GM21381 (cell line): ENCODE results near the gene ARNT2.

Experiments
- ATAC-seq: cut with Tn5 transposase; IDR thresholded peaks from one replicate; pipeline ENCODE4 v1.9.1; 2021; ENCODE audit warnings: mild to moderate bottlenecking, moderate library complexity; ENCODE audit not compliant: unreplicated experiment

ARNT2 gene

DNA sequence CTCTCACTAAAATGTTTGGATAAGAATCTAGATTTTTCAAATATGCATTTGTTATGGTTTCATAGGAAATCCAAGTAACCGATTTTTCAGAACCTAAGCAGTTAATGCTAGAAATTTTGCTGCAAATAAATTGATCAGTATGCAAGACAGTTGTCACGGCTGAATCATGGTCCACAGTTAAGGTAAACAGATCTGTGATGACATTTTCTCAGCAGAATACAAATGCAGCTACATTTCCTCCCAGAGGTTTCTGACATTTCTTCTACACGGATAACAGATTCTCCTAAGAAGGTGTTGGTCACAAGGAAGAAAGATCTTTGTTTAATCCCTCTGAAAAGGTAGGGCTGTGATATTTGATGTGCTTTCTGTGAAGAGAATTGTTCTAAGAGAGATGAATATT is 36.9 kb downstream of the ARNT2 start:
- ATAC-seq = no peak

DNA sequence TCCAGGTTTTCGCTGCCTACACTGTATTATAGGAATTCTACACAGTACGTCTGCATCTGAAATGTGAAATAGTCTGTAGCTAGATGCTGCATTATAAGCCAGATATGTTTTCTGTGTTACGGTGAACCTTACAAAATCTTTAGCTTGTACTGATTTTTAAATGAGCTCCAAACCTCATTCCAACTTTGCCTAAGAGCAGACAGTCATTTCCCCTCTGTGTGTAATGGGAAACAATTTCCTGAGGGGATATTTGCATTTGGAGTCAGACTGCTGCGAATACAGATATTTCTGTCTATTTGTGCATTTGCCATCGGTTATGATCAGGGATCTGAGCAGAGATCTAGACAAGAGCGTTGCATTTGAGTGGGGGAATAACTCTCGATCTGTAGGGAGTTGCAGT is 37.5 kb downstream of the ARNT2 start:
- ATAC-seq = no peak

DNA sequence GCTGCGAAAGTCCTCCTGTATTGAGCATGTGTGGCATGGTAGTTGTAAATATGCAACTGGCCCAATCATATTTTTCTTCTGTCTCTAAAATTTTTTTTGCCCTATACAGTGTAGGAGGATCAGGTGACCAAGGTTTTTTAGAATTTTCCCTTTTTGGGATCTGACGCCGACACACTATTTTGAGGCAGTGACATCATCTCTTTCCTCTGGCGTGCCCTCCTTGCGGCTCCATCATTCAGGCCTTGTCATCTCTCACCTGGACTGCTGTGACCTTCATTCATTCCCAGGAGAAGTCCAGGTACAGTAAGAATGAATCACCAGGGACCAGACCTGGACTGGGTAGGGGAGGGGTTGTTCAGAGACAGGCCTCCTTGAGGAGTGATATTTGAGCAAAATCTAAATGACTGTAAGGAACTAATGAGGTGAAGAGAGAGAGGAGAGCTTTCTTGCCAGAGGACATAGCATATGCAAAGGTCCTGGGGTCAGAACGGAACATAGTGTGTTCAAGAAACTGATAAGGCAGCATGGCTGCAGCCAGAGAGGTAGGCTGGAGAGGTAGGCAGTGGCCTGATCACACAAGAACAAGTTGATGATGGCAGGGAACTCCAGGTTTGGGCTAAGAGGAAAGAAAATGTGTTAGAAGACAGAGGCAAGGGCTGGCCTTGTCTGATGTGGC is 38.7 kb downstream of the ARNT2 start:
- ATAC-seq = no peak

DNA sequence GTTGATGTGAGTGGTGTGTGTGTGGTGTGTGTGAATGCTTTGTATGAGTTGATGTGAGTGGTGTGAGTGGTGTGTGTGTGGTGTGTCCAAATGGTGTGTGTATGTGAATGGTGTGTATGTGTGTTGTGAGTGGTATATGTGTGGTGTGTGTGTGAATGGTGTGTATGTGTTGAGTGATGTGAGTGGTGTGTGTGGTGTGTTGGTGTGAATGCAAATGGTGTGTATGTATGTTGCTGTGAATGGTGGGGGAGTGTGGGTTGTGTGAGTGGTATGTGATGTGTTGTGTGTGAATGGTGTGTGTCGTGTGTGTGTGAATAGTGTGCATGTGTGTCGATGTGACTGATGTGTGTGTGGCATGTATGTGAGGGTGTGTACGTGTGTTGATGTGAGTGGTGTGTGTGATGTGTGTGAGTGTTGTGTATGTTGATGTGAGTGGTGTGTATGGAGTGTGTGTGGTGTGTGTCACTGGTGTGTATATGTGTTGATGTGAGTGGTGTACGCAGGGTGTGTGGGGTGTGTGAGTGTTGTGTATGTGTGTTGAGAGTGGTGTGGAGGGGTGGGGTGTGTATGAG is 40.6 kb downstream of the ARNT2 start:
- ATAC-seq = no peak

DNA sequence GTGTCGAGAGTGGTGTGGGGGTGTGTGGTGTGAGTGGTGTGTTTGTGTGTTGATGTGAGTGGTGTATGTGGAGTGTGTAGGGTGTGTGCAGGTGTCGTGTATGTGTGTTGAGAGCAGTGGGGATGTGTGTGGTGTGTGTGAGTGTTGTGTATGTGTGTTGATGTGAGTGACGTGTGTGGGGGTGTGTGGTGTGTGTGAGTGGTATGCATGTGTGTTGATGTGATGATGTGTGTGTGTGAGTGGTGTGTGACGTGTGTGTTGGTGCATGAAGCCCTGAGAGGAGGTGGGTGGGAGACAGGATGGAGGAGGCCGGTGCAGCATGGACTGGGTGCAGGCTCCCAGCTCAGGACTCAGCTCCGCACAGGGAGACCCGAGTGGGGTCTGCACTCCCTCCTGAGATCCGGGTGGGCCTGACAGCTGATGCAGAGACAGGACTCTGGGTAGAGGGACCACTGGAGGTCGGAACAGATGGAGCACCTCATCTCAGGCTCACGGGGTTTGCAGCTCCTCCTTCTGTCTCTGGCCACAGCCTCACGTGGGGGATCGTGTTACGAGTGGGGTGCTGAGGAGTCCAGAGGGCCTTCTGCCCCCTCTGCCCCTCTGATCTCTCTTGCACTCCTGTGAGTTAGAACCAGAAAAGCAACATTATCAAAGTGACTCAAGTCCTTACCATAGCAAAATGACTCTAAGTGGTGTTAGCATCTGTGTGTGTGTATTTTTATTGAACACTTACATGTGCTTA is 41.3 kb downstream of the ARNT2 start:
- no peak for ATAC-seq

DNA sequence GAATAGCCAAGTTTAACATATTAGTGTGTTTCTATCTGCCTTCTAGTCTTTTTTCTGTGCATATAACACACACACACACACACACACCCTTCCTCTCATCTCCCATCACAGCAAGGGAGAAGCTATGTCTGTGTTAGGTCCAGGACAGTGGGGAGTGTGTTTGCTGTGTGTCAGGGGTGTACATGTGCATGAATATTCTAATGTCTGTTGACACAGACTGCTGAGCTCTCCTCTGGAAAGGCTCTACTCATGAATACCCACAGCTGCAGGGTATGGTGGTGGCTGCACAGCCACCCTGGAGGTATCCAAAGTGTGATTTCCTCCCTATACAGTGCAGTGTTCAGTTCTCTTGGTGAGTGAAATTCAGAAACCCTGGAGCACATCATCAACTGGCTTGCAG is 42.9 kb downstream of the ARNT2 start:
- ATAC-seq = no peak

DNA sequence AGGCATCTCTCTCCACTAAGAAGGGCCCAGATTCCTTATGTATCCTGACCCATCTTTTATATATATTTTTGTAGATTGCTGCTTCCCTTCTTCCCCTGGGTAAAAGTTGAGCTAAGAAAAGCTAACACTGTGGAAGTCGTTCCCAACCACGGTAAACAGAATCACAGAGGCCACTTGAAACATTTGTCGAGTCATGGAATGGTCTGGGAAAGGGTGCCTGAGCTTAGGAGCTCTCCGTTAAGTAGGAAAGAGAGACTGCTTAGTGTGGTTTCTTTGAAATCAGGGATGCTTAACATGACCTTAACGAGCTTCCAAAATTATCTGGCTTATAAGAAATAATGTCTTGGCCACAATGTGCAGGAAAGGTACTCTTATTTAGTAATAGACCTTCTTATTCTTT is 45.6 kb downstream of the ARNT2 start:
- no peak for ATAC-seq

DNA sequence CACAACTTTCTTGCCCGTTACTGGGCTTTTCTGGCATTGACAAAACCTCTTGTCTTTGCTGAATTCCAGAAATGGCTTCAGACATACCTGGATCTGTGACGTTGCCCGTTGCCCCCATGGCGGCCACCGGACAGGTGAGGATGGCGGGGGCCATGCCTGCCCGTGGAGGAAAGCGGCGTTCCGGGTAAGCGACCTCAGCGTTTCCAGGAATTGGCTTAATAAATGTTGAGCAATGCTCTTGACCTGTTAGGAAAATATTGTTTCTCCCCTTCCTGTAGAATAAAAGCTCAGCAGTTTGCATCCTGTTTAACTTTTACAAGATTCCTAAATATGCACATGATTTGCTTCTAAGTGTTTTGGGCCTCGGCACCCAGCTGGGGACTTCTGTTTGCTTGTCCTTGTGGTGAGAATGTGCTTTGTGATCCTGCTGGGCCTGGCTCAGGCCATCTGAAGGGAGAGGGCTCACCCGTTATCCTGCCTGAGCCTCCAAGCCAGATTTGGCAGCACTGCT is 46.7 kb downstream of the ARNT2 start:
- ATAC-seq = no peak

DNA sequence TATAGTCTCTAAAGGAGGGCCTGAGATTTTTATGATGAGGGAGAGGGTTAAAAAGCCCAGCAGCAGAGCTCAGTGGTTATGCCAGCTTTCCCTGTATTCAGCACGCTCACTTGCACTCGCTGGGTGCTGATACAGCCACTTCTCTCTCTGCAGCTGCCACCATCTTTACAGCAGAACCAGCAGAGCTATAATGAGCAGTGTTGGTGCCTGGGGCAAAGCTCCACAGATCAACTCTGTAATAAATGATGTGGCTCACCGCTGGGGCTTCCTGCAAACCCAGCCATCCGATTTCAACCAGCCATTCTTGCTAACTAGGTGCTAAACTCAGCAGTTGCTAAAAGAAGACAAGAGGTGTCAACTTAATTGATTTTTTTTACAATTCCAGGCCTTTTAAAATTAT is 48.0 kb downstream of the ARNT2 start:
- ATAC-seq = no peak

DNA sequence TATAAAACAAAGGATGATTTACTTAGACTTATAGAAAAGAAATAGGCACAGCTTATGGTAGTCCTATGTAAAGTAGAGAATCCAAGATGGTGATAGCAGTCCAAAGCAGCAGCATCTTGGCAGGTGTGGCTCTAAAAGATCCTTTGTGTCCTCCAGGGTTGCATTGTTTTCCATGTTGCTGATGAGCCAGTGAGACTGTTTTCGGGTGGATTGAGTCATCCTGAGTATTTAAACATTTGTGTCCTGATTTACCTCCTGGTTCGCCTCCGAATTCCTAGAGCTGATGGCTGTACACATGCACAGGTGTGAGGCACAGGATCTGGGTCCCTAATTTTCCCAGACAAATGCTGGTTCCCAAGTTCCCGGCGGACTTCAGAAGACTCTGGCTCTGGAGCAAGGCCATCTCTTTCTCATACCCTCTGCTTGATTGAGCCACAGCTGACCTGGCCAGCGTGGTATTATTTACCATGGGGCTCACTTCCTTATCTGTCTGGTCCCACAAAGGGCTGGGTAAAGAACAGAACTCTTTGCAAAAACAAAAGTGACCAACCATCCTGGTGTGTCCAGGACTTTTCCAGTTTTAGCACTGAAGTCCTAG is 51.0 kb downstream of the ARNT2 start:
- no peak for ATAC-seq

DNA sequence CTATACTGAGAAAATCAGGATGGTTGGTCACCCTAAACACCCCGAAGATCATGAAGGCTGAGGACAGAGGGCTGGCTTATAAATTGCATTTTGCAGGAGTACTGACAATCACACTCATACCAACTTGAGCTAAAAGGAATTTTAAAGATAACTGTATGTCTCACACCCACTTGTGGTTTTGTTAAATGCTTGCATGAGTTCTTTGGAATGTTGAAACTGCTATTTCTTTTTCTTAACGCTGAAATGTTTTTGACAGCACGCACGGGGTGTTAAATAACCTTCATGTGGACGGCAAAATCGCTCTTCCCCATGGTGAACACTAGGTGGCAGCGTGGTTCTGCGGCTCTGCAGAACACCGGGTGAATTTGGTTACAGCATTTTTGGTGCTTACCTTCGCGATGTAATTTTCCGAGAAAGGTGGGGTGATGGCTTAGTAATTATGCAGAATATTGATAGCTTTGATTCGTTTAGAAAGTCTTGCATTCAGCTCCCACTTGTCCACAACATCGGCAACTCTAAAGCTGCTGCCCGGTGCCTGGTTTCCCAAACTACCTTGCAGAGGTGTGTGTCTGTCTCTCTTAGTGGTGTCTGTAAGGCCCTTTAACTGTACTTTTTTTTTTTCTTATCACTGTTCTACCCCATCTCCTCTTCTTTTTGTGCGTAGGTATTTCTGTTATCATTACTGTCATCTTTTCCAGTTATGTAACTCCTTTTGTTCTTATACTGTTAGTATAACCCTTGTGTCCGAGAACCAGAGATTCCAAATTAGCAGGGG is 51.7 kb downstream of the ARNT2 start:
- no peak for ATAC-seq

DNA sequence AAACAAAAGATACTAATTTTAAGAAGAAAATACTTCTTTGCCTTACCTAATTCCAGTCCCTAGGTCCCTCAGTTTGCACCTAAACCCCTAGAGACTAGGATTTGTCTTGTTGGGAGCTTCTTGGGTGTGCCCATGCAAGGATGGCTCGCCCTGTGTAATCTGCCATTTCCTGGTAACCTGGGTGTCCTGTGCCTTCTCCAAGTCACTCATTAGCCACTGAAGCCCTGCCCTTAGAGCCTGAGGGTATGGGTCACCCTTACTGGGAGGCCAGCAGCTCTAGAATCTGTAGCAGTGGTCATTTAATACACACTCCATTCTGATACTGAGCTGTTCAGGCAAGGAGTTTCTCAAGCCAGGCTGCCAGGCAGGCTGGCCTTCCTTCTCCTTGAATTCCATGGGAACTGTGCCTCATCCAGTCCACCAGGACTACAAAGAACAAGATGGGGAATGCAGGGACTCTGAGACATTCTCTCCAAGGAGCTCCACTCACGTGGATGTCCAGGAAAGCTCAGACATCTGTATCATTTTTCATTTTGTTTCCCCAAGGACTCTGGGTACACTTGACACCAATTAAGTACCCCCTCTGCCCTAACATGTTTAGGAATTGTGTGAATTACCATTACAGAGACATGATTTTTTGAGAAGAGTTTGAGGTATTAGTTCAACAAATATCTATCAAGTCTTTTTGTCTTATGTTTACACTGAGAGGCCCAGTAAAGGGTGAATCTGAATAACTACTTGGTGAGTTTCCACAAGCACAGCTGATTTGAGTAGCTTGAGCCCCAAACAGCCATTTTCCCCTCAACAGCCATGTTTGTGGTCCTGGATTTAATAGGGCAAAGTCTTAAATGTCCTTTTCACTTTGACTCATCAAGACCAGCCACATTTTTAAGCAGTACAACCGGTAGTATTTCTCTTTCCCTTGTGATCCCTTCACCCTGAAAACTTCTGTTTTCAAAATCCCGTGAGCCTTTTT is 52.6 kb downstream of the ARNT2 start:
- no peak for ATAC-seq

DNA sequence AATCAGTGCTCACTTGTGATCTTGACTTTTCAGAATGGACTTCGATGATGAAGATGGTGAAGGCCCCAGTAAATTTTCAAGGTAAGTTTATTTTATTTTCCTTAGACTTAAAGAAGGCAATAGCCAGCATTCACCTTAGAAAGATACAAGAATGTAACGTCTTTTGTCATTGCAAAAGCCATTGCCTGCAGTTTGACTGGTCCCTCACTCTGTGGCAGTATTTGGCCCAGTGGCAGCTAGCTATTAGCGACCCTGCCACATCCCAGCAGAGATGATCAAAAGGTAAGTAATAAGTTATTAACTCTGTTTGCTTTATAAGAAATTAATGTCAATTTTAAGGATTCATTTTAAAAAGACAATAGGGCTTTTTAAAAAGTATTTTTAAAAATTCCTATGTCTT is 53.7 kb downstream of the ARNT2 start:
- ATAC-seq = no peak

DNA sequence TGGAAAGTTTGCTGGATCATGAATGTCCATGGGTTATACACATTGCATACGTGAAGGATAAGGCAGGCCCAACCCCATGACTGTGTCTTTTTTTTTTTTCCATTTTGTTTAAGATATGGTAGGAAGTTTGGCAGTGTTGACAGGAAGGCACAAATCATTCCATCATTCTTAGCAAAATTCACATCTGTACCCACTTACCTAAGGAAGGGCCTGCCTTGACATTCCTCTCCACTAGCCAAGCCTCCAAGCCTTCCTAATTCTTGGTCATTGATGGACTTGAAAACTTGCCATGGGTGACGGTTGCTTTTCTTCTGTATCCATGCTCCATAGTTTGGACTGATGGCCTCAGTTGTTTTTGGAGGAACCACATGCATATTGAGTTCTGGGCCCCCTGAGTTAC is 54.4 kb downstream of the ARNT2 start:
- no peak for ATAC-seq

DNA sequence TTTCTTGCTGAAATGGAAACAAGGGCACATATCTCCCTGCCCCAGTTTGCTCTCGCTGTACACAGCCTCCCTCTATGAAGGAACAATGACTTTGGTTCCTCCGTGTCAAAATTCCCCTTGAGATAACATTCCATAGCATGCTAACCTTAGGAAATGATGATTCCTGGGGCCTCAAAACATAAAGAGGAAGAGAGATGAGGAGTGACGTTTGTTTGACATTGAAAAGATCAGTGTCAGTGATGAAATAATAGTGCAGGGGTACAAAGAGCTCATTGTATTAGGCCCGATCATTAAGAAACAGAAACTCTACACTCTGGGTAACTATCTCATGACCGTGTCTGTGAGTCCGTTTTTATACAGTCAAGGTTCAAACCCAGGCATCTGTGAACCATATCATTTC is 55.2 kb downstream of the ARNT2 start:
- ATAC-seq = no peak

DNA sequence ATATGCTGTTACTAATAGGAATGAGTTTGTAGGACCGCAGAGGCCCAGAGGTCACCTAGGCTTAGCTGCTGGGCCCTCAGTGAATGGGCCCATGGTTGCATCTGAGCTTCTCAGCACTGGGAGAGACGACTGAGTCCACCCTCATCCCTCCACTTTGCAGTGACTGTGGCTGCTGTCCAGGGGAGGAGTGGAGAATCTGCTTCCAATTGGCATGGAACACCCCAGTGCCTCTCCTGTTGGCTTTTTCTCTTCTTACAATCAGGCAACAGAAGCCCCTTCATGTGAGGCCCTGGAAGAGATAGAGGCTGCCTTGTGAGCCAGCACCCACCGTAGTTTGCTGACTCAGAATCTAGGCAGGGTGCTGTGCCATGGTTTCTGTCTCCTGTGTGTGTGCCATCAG is 55.6 kb downstream of the ARNT2 start:
- no peak for ATAC-seq

DNA sequence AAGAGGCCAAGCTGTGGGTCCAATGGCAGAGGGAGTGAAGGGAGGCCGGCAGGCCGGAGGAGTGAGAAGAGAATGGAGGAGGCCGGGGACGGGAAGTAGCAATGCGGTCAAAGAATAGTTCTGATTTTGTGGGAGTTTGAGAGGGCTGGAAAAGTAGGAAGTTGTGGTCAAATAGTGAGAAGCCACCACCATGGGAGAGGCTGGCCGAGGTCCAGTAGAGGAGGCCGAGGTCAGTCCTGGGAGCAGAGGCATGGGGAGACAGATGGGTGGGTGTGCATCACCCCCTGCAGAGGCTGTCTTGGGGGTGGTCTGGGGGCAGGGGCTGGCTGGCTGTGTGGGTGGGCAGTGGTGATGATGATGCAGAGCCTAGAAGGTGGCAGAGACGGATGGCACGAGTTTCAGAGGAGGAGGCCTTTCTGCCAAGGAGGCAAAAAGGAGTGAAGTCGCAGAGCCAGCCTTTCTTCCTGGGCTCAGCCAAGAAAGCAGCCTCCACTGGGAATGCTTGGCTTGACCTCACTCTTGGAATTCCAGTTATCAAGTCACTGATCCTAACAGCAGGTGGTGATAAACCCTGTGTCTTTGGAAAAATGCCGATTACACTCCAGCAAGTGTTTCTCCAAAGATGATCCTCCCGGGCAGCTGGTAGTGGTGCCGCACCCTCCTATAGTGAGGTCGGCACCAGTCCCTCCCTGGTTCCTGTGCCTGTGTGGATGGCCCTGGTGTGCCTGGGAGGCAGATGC is 57.3 kb downstream of the ARNT2 start:
- ATAC-seq = no peak

DNA sequence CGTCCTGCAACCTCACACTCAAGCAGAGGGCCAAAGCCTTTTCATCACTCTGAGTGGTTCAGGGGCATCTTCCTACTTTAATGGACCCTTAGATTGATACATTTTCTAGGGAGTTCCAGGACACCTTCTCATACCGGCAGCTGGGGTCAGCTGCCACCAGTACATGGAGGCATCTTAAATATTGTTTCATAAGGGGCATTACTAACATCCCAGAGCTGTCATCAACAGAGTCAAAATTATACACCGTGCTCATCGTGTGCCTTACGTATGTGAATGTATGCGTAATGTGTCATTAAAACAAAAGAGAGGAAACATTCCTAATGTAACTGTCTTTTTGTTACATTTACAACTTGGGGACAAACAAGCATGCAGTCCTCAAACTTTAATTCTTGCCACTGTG is 57.9 kb downstream of the ARNT2 start:
- ATAC-seq = no peak

DNA sequence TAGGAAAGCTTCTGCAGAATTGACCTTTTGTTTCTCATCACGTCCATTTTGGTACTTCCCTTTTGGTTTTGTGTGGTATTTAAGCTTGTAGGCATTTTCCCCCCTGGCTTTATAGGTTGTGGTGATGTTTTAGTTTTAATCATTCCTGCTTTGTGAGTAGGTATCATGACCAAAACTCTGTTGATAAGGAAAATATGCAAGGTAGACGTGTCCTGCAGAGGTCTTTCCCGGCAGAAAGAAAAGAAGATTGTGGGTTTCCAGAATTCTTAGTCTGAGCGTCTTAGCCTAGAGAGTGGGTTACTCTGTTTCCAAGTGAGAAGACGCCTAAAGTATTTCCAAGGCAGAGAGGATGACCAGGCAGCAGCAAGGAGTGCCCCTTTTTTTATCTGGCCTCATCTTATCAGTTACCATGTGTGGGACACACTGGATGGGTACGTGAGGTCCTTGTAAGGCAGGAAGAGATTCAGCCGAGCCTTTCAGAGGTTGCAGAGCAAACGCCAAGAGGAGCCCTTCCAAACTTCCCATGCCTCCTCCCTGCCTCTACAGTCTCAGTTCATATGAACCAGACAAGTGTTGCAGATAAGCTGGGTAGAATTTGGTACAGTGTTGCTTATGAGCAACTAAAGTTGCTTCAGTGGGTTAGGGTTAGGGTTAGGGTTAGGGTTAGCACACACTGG is 58.8 kb downstream of the ARNT2 start:
- no peak for ATAC-seq
